GM12878 (cell line): Measurements from ENCODE around the gene TIGAR. TPM values are rescaled to one million over a fixed set of nuclear protein-coding genes. Genes with fewer than 3 reads are reported as not detected.
A peak's percentile ranks its signal among the peaks of the same experiment; 100 is the strongest.

Source experiments
- ESRRA ChIP-seq: IDR thresholded peaks from 2 replicates; pipeline ENCODE4 v1.6.1; 2012; ENCODE audit warnings: mild to moderate bottlenecking, low read length, improper control_type of control experiment
- HDAC2 ChIP-seq: fragments of 200-600 bp; sonication (generic); IDR thresholded peaks from 2 replicates; pipeline ENCODE4 v1.6.1; 2017
- HDGF ChIP-seq: fragments of 450-650 bp; IDR thresholded peaks from 2 replicates; pipeline ENCODE4 v1.6.1; 2016; ENCODE audit warnings: antibody characterized with exemption
- IKZF2 ChIP-seq, 2 experiments: fragments of 450-650 bp; IDR thresholded peaks; 2 replicates each; pipeline ENCODE4 v1.6.1; 2017; ENCODE audit warnings: mild to moderate bottlenecking in 2 of 2, moderate library complexity in 2 of 2
- MTA3 ChIP-seq: IDR thresholded peaks from 2 replicates; pipeline ENCODE4 v1.6.1; 2012; ENCODE audit warnings: low read length, inconsistent platforms, borderline replicate concordance
- NFIC ChIP-seq: IDR thresholded peaks from 2 replicates; pipeline ENCODE4 v1.6.1; 2012; ENCODE audit warnings: low read depth, mild to moderate bottlenecking, inconsistent platforms, low read length, moderate library complexity
- PAX8 ChIP-seq: fragments of 450-650 bp; IDR thresholded peaks from 2 replicates; pipeline ENCODE4 v1.6.1; 2017; ENCODE audit warnings: mild to moderate bottlenecking, moderate library complexity
- PML ChIP-seq: IDR thresholded peaks from 2 replicates; pipeline ENCODE4 v1.6.1; 2012; ENCODE audit warnings: low read length, inconsistent platforms
- POLR2AphosphoS2 ChIP-seq: IDR thresholded peaks from 2 replicates; pipeline ENCODE4 v1.6.1; 2011; ENCODE audit warnings: low read depth, mild to moderate bottlenecking, low read length, improper control_type of control experiment, moderate library complexity
- POU2F2 ChIP-seq: IDR thresholded peaks from 3 replicates; pipeline ENCODE4 v1.6.1; 2011; ENCODE audit warnings: low read depth, mild to moderate bottlenecking, low read length, borderline replicate concordance
- RELA ChIP-seq: fragments of 450-650 bp; IDR thresholded peaks from 2 replicates; pipeline ENCODE4 v1.8.0; 2014; ENCODE audit warnings: borderline replicate concordance; ENCODE audit not compliant: partially characterized antibody
- TCF12 ChIP-seq: IDR thresholded peaks from 2 replicates; pipeline ENCODE4 v1.6.1; 2011; ENCODE audit warnings: low read depth, mild to moderate bottlenecking, low read length
- WRNIP1 ChIP-seq: IDR thresholded peaks from 2 replicates; pipeline ENCODE4 v1.6.1; 2011; ENCODE audit warnings: low read depth, low read length, improper control_type of control experiment, borderline replicate concordance
- polyA plus RNA-seq, 11 experiments: library from polyadenylated mRNA; depleted of rRNA in 4 of 11; unstranded in 6 of 11; stranded (reverse) in 5 of 11; fragments of >200 nt; fragmentation: Nextera tagmentation in 4 of 11; fragmentation: Illumina TruSeq in 1 of 11; extraction: Ambion mirVana in 4 of 11; extraction: Trizol in 1 of 11; gene quantifications; 1 replicate in 1 of 11; 2 replicates in 10 of 11; pipeline versions ENCODE4 v1.2.1 to v1.2.3, GENCODE V29; 2011 to 2016; ENCODE audit warnings: inconsistent platforms in 2 of 11, missing spikeins in 2 of 11, low read depth in 1 of 11
- total RNA-seq, 4 experiments: library from RNA; depleted of rRNA in 3 of 4; stranded (reverse); fragments of >200 nt in 3 of 4; fragmentation: Illumina TruSeq in 1 of 4; extraction: Trizol in 1 of 4; gene quantifications; 2 replicates each; pipeline versions ENCODE4 v1.2.1 to v1.2.3, GENCODE V29; 2013 to 2021
- TF ChIP-seq, protein P1 (sequence below): IDR thresholded peaks from 2 replicates; pipeline ENCODE4 v1.6.1; 2012; ENCODE audit warnings: low read depth, low read length, improper control_type of control experiment
- TF ChIP-seq, protein P2 (sequence below): IDR thresholded peaks from 2 replicates; pipeline ENCODE4 v1.6.1; 2011; ENCODE audit warnings: borderline replicate concordance, low read depth, mild to moderate bottlenecking, moderate library complexity, low read length; ENCODE audit not compliant: insufficient read depth, poor library complexity, severe bottlenecking
- TF ChIP-seq, protein P3 (sequence below): fragments of 450-650 bp; IDR thresholded peaks from 2 replicates; pipeline ENCODE4 v1.6.1; 2016; ENCODE audit warnings: mild to moderate bottlenecking
- TF ChIP-seq, protein P4 (sequence below): fragments of 150-350 bp; IDR thresholded peaks from 2 replicates; pipeline ENCODE4 v1.6.1; 2016; ENCODE audit warnings: low read depth, low read length

TIGAR gene
- total and polyA plus RNA-seq, 10 of the 15 experiments (the other 5 are each of a cell fraction or from before 2014, with no cell fraction given) = 7.6 to 45.7 (median 16.5) TPM

GRCh38 chr12:4272424-4273272, 48.4 kb upstream of the TIGAR start (continued):
- TF ChIP-seq, protein P1, sequence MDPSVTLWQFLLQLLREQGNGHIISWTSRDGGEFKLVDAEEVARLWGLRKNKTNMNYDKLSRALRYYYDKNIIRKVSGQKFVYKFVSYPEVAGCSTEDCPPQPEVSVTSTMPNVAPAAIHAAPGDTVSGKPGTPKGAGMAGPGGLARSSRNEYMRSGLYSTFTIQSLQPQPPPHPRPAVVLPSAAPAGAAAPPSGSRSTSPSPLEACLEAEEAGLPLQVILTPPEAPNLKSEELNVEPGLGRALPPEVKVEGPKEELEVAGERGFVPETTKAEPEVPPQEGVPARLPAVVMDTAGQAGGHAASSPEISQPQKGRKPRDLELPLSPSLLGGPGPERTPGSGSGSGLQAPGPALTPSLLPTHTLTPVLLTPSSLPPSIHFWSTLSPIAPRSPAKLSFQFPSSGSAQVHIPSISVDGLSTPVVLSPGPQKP = no peak
- TF ChIP-seq WRNIP1 (no peak), PML (no peak), MTA3 (no peak), POLR2AphosphoS2 (peak; percentile 67), NFIC (no peak), PAX8 (no peak), ESRRA (no peak), IKZF2 (IDR thresholded peaks at IDR 0.05) (peak; percentile 71 to 79; a peak in 3 of 4 replicates), TCF12 (0 out of 2 replicates have a peak, but pooled peaks have one; percentile 24), HDAC2 (no peak), HDGF (peak; percentile 91), RELA (no peak), POU2F2 (0 out of 3 replicates have a peak, but pooled peaks have one; percentile 7)
- TF ChIP-seq, protein P2, sequence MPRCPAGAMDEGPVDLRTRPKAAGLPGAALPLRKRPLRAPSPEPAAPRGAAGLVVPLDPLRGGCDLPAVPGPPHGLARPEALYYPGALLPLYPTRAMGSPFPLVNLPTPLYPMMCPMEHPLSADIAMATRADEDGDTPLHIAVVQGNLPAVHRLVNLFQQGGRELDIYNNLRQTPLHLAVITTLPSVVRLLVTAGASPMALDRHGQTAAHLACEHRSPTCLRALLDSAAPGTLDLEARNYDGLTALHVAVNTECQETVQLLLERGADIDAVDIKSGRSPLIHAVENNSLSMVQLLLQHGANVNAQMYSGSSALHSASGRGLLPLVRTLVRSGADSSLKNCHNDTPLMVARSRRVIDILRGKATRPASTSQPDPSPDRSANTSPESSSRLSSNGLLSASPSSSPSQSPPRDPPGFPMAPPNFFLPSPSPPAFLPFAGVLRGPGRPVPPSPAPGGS = no peak
- TF ChIP-seq, protein P3, sequence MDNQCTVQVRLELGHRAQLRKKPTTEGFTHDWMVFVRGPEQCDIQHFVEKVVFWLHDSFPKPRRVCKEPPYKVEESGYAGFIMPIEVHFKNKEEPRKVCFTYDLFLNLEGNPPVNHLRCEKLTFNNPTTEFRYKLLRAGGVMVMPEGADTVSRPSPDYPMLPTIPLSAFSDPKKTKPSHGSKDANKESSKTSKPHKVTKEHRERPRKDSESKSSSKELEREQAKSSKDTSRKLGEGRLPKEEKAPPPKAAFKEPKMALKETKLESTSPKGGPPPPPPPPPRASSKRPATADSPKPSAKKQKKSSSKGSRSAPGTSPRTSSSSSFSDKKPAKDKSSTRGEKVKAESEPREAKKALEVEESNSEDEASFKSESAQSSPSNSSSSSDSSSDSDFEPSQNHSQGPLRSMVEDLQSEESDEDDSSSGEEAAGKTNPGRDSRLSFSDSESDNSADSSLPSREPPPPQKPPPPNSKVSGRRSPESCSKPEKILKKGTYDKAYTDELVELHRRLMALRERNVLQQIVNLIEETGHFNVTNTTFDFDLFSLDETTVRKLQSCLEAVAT = peak; percentile 84
- TF ChIP-seq, protein P4, sequence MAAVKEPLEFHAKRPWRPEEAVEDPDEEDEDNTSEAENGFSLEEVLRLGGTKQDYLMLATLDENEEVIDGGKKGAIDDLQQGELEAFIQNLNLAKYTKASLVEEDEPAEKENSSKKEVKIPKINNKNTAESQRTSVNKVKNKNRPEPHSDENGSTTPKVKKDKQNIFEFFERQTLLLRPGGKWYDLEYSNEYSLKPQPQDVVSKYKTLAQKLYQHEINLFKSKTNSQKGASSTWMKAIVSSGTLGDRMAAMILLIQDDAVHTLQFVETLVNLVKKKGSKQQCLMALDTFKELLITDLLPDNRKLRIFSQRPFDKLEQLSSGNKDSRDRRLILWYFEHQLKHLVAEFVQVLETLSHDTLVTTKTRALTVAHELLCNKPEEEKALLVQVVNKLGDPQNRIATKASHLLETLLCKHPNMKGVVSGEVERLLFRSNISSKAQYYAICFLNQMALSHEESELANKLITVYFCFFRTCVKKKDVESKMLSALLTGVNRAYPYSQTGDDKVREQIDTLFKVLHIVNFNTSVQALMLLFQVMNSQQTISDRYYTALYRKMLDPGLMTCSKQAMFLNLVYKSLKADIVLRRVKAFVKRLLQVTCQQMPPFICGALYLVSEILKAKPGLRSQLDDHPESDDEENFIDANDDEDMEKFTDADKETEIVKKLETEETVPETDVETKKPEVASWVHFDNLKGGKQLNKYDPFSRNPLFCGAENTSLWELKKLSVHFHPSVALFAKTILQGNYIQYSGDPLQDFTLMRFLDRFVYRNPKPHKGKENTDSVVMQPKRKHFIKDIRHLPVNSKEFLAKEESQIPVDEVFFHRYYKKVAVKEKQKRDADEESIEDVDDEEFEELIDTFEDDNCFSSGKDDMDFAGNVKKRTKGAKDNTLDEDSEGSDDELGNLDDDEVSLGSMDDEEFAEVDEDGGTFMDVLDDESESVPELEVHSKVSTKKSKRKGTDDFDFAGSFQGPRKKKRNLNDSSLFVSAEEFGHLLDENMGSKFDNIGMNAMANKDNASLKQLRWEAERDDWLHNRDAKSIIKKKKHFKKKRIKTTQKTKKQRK = no peak
